Natural killer cell (primary cell): ENCODE results near the gene OTULIN. TPM values are rescaled to one million over a fixed set of nuclear protein-coding genes. Genes with fewer than 3 reads are reported as not detected.
A peak's percentile ranks its signal among the peaks of the same experiment; 100 is the strongest.

Experiments
- ATAC-seq, 3 donors: fragments of 150-1000 bp in 2 of 3; fragments of 200-7000 bp in 1 of 3; cut with Tn5 transposase; 1 replicate in 1 of 3; 2 replicates in 2 of 3; pipeline ENCODE4 v1.10.0; 2021; ENCODE audit warnings: mild to moderate bottlenecking in 2 of 3, moderate library complexity in 2 of 3
- DNase-seq, 2 donors: peaks; one replicate each; pipeline versions ENCODE4 v3.0.0 to v3.0.0-alpha.2; 2013 to 2021; ENCODE audit warnings: mixed read lengths in 1 of 2
- H3K27ac ChIP-seq: one replicate; pipeline ENCODE4 v1.5.1; 2013; ENCODE audit warnings: mild to moderate bottlenecking, low read length
- H3K27me3 ChIP-seq: one replicate; pipeline ENCODE4 v1.6.1; 2013; ENCODE audit warnings: low read length; ENCODE audit not compliant: control insufficient read depth, insufficient read depth
- H3K36me3 ChIP-seq: one replicate; pipeline ENCODE4 v1.6.1; 2013; ENCODE audit warnings: low read length; ENCODE audit not compliant: control insufficient read depth, insufficient read depth
- H3K4me1 ChIP-seq: one replicate; pipeline ENCODE4 v1.6.1; 2013; ENCODE audit warnings: low read length; ENCODE audit not compliant: control insufficient read depth, insufficient read depth
- H3K4me3 ChIP-seq: one replicate; pipeline ENCODE4 v1.5.1; 2013; ENCODE audit warnings: low read length
- H3K9me3 ChIP-seq: one replicate; pipeline ENCODE4 v1.6.1; 2013; ENCODE audit warnings: low read length; ENCODE audit not compliant: control insufficient read depth, insufficient read depth
- H3K27ac Mint-ChIP-seq, 2 donors: one replicate each; pipeline ENCODE4 v1.8.0; 2022; ENCODE audit warnings: mild to moderate bottlenecking in 2 of 2, mixed read lengths in 2 of 2, moderate library complexity in 1 of 2
- H3K27me3 Mint-ChIP-seq, 2 donors: one replicate each; pipeline ENCODE4 v1.8.0; 2022; ENCODE audit warnings: low read depth in 2 of 2, mixed read lengths in 2 of 2
- H3K36me3 Mint-ChIP-seq: one replicate; pipeline ENCODE4 v1.8.0; 2022; ENCODE audit warnings: mixed read lengths
- H3K4me1 Mint-ChIP-seq, 2 donors: one replicate each; pipeline ENCODE4 v1.8.0; 2022; ENCODE audit warnings: mixed read lengths in 2 of 2
- H3K4me3 Mint-ChIP-seq: one replicate; pipeline ENCODE4 v1.8.0; 2022; ENCODE audit warnings: mild to moderate bottlenecking, moderate library complexity, mixed read lengths
- H3K9me3 Mint-ChIP-seq, 2 donors: one replicate each; pipeline ENCODE4 v1.8.0; 2022; ENCODE audit warnings: mixed read lengths in 2 of 2
- WGBS: methylation state at CpG from one replicate; pipeline ENCODE4 v1.1.7; 2013; ENCODE audit warnings: missing lambda C conversion rate; ENCODE audit not compliant: insufficient coverage; 5-methylcytosine and 5-hydroxymethylcytosine counted together
- intact Hi-C: fragments of 100-400 bp; cut with micrococcal nuclease; formaldehyde crosslinking; loops from one replicate; pipeline ENCODE4 v1.14.2; 2022
- total RNA-seq, 4 donors: library from RNA; stranded (reverse); fragments of 120-200 nt in 1 of 4; gene quantifications; one replicate each; pipeline versions ENCODE4 v1.2.3 to v1.2.4, GENCODE V29; 2013 to 2022
- TF ChIP-seq, protein P1 (sequence below): fragments of 200-600 bp; IDR thresholded peaks from one replicate; pipeline ENCODE4 v1.8.0; 2022; ENCODE audit warnings: antibody characterized with exemption

The OTULIN gene
- total RNA-seq, 3 donors from 2014 or later (not counting 1 experiment from before 2014, with no cell fraction given) = 96.5 to 166 (median 102) TPM

DNA sequence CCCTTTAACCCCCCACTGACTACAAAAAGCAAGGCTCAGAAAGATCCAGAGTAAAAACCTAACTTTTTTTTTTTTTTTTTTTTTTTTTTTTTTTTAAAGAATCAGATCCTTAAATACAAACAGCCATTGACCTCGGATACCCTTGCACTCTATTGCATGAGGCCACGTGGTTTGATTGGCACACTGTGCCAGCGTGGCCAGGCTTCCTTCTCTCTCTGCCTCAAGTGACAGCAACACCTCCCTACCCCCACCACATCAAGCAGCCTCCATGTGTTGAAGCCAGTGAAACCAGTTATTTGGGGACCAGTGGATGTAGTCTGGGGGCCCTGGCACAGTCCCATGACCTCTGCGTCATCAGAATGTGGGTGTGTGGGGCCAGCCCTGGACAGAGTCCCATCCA is 71.4 kb downstream of the OTULIN start:
- Histone ChIP-seq H3K4me3 (no peak overlapping the region), H3K36me3 (peaks cover 22% of the 10 kb centered on the region), H3K27ac (no peak overlapping the region), H3K4me1 (no peaks in the 10 kb centered on the region), H3K9me3 (no peaks in the 10 kb centered on the region), H3K27me3 (no peaks in the 10 kb centered on the region)
- peak in 1 of 3 donors; percentile 17 for ATAC-seq
- Mint-ChIP-seq H3K4me3 (no peak overlapping the region), H3K27me3 (no peaks in the 10 kb centered on the region), H3K36me3 (peaks cover 3% of the 10 kb centered on the region), H3K4me1 (peaks cover 0 to 6% of the 10 kb centered on the region in 2 donors), H3K27ac (no peak overlapping the region), H3K9me3 (no peaks in the 10 kb centered on the region)
- TF ChIP-seq, protein P1, sequence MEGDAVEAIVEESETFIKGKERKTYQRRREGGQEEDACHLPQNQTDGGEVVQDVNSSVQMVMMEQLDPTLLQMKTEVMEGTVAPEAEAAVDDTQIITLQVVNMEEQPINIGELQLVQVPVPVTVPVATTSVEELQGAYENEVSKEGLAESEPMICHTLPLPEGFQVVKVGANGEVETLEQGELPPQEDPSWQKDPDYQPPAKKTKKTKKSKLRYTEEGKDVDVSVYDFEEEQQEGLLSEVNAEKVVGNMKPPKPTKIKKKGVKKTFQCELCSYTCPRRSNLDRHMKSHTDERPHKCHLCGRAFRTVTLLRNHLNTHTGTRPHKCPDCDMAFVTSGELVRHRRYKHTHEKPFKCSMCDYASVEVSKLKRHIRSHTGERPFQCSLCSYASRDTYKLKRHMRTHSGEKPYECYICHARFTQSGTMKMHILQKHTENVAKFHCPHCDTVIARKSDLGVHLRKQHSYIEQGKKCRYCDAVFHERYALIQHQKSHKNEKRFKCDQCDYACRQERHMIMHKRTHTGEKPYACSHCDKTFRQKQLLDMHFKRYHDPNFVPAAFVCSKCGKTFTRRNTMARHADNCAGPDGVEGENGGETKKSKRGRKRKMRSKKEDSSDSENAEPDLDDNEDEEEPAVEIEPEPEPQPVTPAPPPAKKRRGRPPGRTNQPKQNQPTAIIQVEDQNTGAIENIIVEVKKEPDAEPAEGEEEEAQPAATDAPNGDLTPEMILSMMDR = no peak
- WGBS = 71% methylated on average over 4 of the region's 4 CpGs
- DNase-seq = no peak
- intact Hi-C loops = no loop called here

DNA sequence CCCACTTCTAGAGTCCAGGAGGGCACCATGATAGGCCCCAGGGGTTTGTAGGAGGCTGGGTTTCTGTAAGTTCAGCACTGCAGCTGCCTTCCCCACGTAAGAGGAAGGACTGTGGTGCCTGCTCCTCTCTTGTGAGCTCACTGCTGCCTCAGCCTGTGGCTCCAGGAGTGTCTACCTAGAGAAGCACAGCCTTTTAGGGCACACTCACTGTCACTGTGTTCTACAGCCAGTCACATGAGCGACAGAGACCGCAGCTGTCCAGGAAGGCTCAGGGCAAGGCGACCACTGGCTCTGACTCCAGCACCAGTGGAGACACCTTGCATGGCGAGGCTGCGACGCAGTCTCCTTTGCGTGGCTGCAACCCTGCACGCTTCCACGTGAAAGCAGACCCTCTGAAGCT is 72.8 kb downstream of the OTULIN start:
- H3K27me3 Mint-ChIP-seq = no peaks in the 10 kb centered on the region
- H3K36me3 Mint-ChIP-seq = peaks cover 11% of the 10 kb centered on the region
- no peaks in the 10 kb centered on the region for H3K9me3 ChIP-seq
- no peak overlapping the region for H3K4me3 Mint-ChIP-seq
- H3K27me3 ChIP-seq = no peaks in the 10 kb centered on the region
- H3K4me3 ChIP-seq = no peak overlapping the region
- ATAC-seq (no peak), DNase-seq (no peak)
- H3K36me3 ChIP-seq = peaks cover 28% of the 10 kb centered on the region
- TF ChIP-seq, protein P1 = no peak
- peaks cover 0 to 6% of the 10 kb centered on the region in 2 donors for H3K4me1 Mint-ChIP-seq
- intact Hi-C loops = no loop called here
- 93% methylated on average over 10 of the region's 10 CpGs for WGBS
- H3K27ac Mint-ChIP-seq = no peak overlapping the region
- no peaks in the 10 kb centered on the region for H3K4me1 ChIP-seq
- no peaks in the 10 kb centered on the region for H3K9me3 Mint-ChIP-seq
- H3K27ac ChIP-seq = no peak overlapping the region

DNA sequence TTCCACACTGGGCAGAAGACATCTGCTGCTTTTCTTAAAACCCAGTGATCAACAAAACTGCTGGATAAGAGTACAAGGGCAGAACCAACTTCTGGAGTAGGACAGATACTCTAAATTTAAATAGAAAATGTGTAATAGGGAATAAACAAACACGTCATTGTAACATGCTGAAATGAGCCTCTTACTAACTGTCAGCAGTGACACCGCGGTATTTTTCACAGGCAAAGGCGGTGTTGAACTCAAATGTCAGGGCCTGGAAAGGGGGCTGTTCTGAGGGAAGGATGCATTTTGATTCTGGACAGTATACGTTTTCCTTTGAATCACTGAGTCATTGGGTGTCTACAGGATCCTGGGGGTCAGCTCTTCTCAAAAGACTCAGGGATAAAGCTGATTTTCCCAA is 73.5 kb downstream of the OTULIN start:
- intact Hi-C loops = no loop called here
- no peaks in the 10 kb centered on the region for H3K9me3 ChIP-seq
- H3K27ac ChIP-seq = no peak overlapping the region
- H3K36me3 ChIP-seq = peaks cover 25% of the 10 kb centered on the region
- Mint-ChIP-seq H3K27ac (no peak overlapping the region), H3K4me3 (no peak overlapping the region), H3K4me1 (peaks cover 0 to 6% of the 10 kb centered on the region in 2 donors), H3K36me3 (peaks cover 11% of the 10 kb centered on the region), H3K27me3 (no peaks in the 10 kb centered on the region), H3K9me3 (no peaks in the 10 kb centered on the region)
- TF ChIP-seq, protein P1 = no peak
- no peaks in the 10 kb centered on the region for H3K4me1 ChIP-seq
- DNase-seq (no peak), ATAC-seq (no peak)
- 97% methylated on average over 5 of the region's 5 CpGs for WGBS
- no peaks in the 10 kb centered on the region for H3K27me3 ChIP-seq
- H3K4me3 ChIP-seq = no peak overlapping the region

DNA sequence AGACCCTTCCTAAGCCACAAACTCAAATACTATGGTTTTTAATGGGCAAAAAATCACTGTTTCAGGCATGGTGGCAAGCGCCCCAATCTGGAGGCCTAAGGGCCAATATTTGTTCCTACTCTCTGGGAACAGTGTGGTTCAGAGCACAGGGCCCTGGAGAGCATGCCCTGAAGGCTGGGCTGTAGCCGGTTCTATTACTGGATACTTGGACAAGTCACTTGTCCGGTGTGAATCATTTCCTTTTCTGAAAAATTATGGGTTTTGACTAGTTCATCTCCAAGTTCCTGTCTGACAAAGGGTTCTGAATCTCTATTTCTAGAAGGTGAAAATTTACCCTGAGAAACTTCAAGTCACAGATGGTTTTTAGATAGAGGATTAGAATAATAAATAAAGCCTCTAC is 75.0 kb downstream of the OTULIN start:
- intact Hi-C loops = no loop called here
- TF ChIP-seq, protein P1 = no peak
- Histone ChIP-seq H3K27ac (no peak overlapping the region), H3K36me3 (peaks cover 21% of the 10 kb centered on the region), H3K9me3 (no peaks in the 10 kb centered on the region), H3K4me1 (no peaks in the 10 kb centered on the region), H3K27me3 (no peaks in the 10 kb centered on the region), H3K4me3 (no peak overlapping the region)
- DNase-seq (no peak), ATAC-seq (no peak)
- Mint-ChIP-seq H3K4me3 (no peak overlapping the region), H3K9me3 (no peaks in the 10 kb centered on the region), H3K27me3 (no peaks in the 10 kb centered on the region), H3K27ac (no peak overlapping the region), H3K36me3 (peaks cover 11% of the 10 kb centered on the region), H3K4me1 (peaks cover 5 to 6% of the 10 kb centered on the region in 2 donors)
- 89% methylated on average over 3 of the region's 3 CpGs for WGBS
